H9 (cell line): ENCODE results near the gene ADGRD1. TPM values are rescaled to one million over a fixed set of nuclear protein-coding genes. Genes with fewer than 3 reads are reported as not detected.

Experiments
- DNase-seq: peaks from one replicate; pipeline ENCODE4 v3.0.0-alpha.2; 2017
- H2AFZ ChIP-seq: one replicate; pipeline ENCODE4 v1.6.1; 2013; ENCODE audit warnings: mild to moderate bottlenecking, low read length, control low read depth, moderate library complexity
- H2AK5ac ChIP-seq: 2 replicates; pipeline ENCODE4 v1.6.1; 2013; ENCODE audit warnings: low read length, control low read depth, mixed read lengths; ENCODE audit not compliant: insufficient read length
- H2BK120ac ChIP-seq: one replicate; pipeline ENCODE4 v1.6.1; 2013; ENCODE audit warnings: low read depth, mild to moderate bottlenecking, low read length, control low read depth, inconsistent platforms; ENCODE audit not compliant: poor library complexity, severe bottlenecking
- H2BK12ac ChIP-seq: 2 replicates; pipeline ENCODE4 v1.6.1; 2013; ENCODE audit warnings: low read length, control low read depth, mixed read lengths, low read depth; ENCODE audit not compliant: insufficient read length
- H2BK15ac ChIP-seq: 2 replicates; pipeline ENCODE4 v1.6.1; 2013; ENCODE audit warnings: low read depth, low read length, control low read depth
- H2BK20ac ChIP-seq: one replicate; pipeline ENCODE4 v1.6.1; 2013; ENCODE audit warnings: low read depth, mild to moderate bottlenecking, low read length, control low read depth, inconsistent platforms; ENCODE audit not compliant: poor library complexity, severe bottlenecking
- H2BK5ac ChIP-seq: 2 replicates; pipeline ENCODE4 v1.6.1; 2013; ENCODE audit warnings: low read length, control low read depth, mixed read lengths; ENCODE audit not compliant: insufficient read length
- H3K14ac ChIP-seq: 2 replicates; pipeline ENCODE4 v1.6.1; 2013; ENCODE audit warnings: low read length, control low read depth; ENCODE audit not compliant: insufficient read depth
- H3K18ac ChIP-seq: 2 replicates; pipeline ENCODE4 v1.6.1; 2013; ENCODE audit warnings: low read depth, mild to moderate bottlenecking, mixed read lengths, low read length, control low read depth; ENCODE audit not compliant: insufficient read length
- H3K23ac ChIP-seq: 2 replicates; pipeline ENCODE4 v1.6.1; 2013; ENCODE audit warnings: low read length, control low read depth, mixed read lengths, low read depth; ENCODE audit not compliant: insufficient read length
- H3K23me2 ChIP-seq: 2 replicates; pipeline ENCODE4 v1.6.1; 2013; ENCODE audit warnings: low read depth, mild to moderate bottlenecking, mixed read lengths, low read length, control low read depth; ENCODE audit not compliant: insufficient read length, poor library complexity, severe bottlenecking
- H3K27ac ChIP-seq: 2 replicates; pipeline ENCODE4 v1.5.1; 2013; ENCODE audit warnings: low read length, control low read depth, mixed read lengths, low read depth; ENCODE audit not compliant: insufficient read length
- H3K27me3 ChIP-seq: 2 replicates; pipeline ENCODE4 v1.6.1; 2013; ENCODE audit warnings: low read length, control low read depth, inconsistent platforms; ENCODE audit not compliant: insufficient read depth
- H3K4ac ChIP-seq: 2 replicates; pipeline ENCODE4 v1.6.1; 2013; ENCODE audit warnings: low read depth, mild to moderate bottlenecking, control low read depth, inconsistent platforms, low read length, moderate library complexity
- H3K4me1 ChIP-seq: 2 replicates; pipeline ENCODE4 v1.6.1; 2013; ENCODE audit warnings: low read length, control low read depth, inconsistent platforms; ENCODE audit not compliant: insufficient read depth
- H3K4me2 ChIP-seq: 2 replicates; pipeline ENCODE4 v1.6.1; 2013; ENCODE audit warnings: low read length, control low read depth, mixed read lengths; ENCODE audit not compliant: insufficient read length, insufficient read depth
- H3K56ac ChIP-seq: 2 replicates; pipeline ENCODE4 v1.6.1; 2013; ENCODE audit warnings: low read depth, mild to moderate bottlenecking, mixed read lengths, low read length, control low read depth; ENCODE audit not compliant: insufficient read length
- H3K79me1 ChIP-seq: 2 replicates; pipeline ENCODE4 v1.6.1; 2013; ENCODE audit warnings: low read depth, mild to moderate bottlenecking, moderate library complexity, low read length, control low read depth, inconsistent platforms; ENCODE audit not compliant: insufficient read depth, poor library complexity, severe bottlenecking
- H3K79me2 ChIP-seq: 2 replicates; pipeline ENCODE4 v1.6.1; 2013; ENCODE audit warnings: low read length, control low read depth, inconsistent platforms; ENCODE audit not compliant: insufficient read depth
- H3K9ac ChIP-seq: 2 replicates; pipeline ENCODE4 v1.6.1; 2013; ENCODE audit warnings: low read length, control low read depth, mixed read lengths; ENCODE audit not compliant: insufficient read length; ENCODE audit errors: extremely low read depth
- H3K9me3 ChIP-seq: one replicate; pipeline ENCODE4 v1.6.1; 2013; ENCODE audit warnings: low read depth, low read length, inconsistent platforms; ENCODE audit not compliant: control insufficient read depth
- H3T11ph ChIP-seq: one replicate; pipeline ENCODE4 v1.6.1; 2013; ENCODE audit warnings: mild to moderate bottlenecking, low read length, control low read depth, inconsistent platforms
- H4K20me1 ChIP-seq: one replicate; pipeline ENCODE4 v1.6.1; 2013; ENCODE audit not compliant: control insufficient read depth, insufficient read length, insufficient read depth
- H4K5ac ChIP-seq: 2 replicates; pipeline ENCODE4 v1.6.1; 2013; ENCODE audit warnings: low read depth, mild to moderate bottlenecking, mixed read lengths, low read length, control low read depth; ENCODE audit not compliant: insufficient read length
- H4K8ac ChIP-seq: replicated peaks from 2 replicates; pipeline ENCODE4 v1.6.1; 2013; ENCODE audit warnings: low read length, control low read depth, mixed read lengths, low read depth; ENCODE audit not compliant: insufficient read length
- H4K91ac ChIP-seq: 2 replicates; pipeline ENCODE4 v1.6.1; 2013; ENCODE audit warnings: low read depth, mild to moderate bottlenecking, moderate library complexity, mixed read lengths, low read length, control low read depth; ENCODE audit not compliant: insufficient read length
- H3K27ac Mint-ChIP-seq, 3 experiments: 2 replicates in 2 of 3; 3 replicates in 1 of 3; pipeline ENCODE4 v1.8.0; 2020 to 2021; ENCODE audit warnings: mixed read lengths in 3 of 3, mild to moderate bottlenecking in 1 of 3, moderate library complexity in 1 of 3
- H3K27me3 Mint-ChIP-seq: 2 replicates; pipeline ENCODE4 v1.8.0; 2021; ENCODE audit warnings: low read depth, mild to moderate bottlenecking, moderate library complexity, mixed read lengths
- H3K36me3 Mint-ChIP-seq, 3 experiments: 2 replicates in 2 of 3; 3 replicates in 1 of 3; pipeline ENCODE4 v1.8.0; 2020 to 2021; ENCODE audit warnings: low read depth in 3 of 3, mixed read lengths in 3 of 3; ENCODE audit not compliant: insufficient read depth in 1 of 3
- H3K4me1 Mint-ChIP-seq, 2 experiments: 2 replicates each; pipeline ENCODE4 v1.8.0; 2020; ENCODE audit warnings: mixed read lengths in 2 of 2
- H3K4me3 Mint-ChIP-seq, 2 experiments: 2 replicates in 1 of 2; 3 replicates in 1 of 2; pipeline ENCODE4 v1.8.0; 2020 to 2021; ENCODE audit warnings: mild to moderate bottlenecking in 2 of 2, mixed read lengths in 2 of 2, moderate library complexity in 1 of 2
- H3K9me3 Mint-ChIP-seq, 2 experiments: 2 replicates in 1 of 2; 3 replicates in 1 of 2; pipeline ENCODE4 v1.8.0; 2020; ENCODE audit warnings: mild to moderate bottlenecking in 2 of 2, mixed read lengths in 2 of 2, moderate library complexity in 1 of 2
- WGBS: extraction: QIAGEN DNeasy Blood & Tissue Kit; methylation state at CpG from one replicate; pipeline ENCODE4 v1.1.7; 2013; ENCODE audit warnings: missing lambda C conversion rate, low lambda C conversion rate, mixed read lengths; ENCODE audit not compliant: insufficient read length; ENCODE audit errors: extremely low coverage; 5-methylcytosine and 5-hydroxymethylcytosine counted together
- total RNA-seq: library from RNA; stranded (reverse); gene quantifications from 2 replicates; pipeline ENCODE4 v1.2.1, GENCODE V29; 2021
- TF ChIP-seq, protein P1 (sequence below): fragments of 200-600 bp; sonication (generic); conservative IDR thresholded peaks from 3 replicates; pipeline ENCODE4 v1.8.0; 2021; ENCODE audit warnings: antibody characterized with exemption, mild to moderate bottlenecking

Gene ADGRD1
- total RNA-seq, 1 experiment from 2014 or later: 0.52 TPM

DNA sequence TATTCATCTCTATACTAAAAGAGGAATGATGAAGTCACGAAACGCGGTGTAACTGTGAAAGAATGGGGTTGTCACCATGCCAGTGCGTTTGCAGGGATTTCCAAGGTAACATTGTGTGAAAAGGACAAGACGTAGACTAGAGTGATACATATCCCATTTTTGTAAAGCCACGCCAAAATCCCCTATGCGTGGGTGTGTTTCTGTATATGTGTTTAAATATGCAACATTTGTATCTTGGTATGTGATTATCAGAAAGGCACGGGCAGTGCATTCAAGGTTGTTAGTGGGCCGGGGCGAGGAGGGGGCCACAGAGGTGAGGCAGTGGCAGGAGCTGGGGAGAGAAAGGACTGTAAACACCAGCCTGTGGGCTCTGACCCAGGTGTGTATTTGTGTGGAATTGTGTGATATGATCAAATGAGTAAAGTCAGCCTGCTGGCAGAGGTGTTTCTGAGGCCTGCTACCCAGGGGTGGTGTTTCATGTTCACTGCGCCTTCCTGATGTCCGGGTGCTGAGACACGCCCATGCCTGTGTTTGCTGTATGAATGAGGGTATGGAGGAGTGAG lies 137.8 kb downstream of the ADGRD1 start:
- no peaks in the 10 kb centered on the region for H3K4me1 Mint-ChIP-seq
- Histone ChIP-seq H2BK15ac (no peak overlapping the region), H3K27ac (no peak overlapping the region), H3K14ac (no peak overlapping the region), H3K18ac (no peak overlapping the region), H4K20me1 (no peaks in the 10 kb centered on the region), H2BK5ac (no peak overlapping the region), H3K4ac (no peak overlapping the region), H2AK5ac (no peak overlapping the region), H3T11ph (no peak overlapping the region), H3K23ac (no peak overlapping the region), H2BK12ac (no peak overlapping the region), H3K4me1 (no peaks in the 10 kb centered on the region), H3K79me2 (no peaks in the 10 kb centered on the region), H3K4me2 (no peak overlapping the region), H3K79me1 (no peaks in the 10 kb centered on the region), H4K5ac (no peak overlapping the region), H4K91ac (no peak overlapping the region), H3K27me3 (no peaks in the 10 kb centered on the region), H3K9me3 (no peaks in the 10 kb centered on the region), H3K23me2 (no peaks in the 10 kb centered on the region), H4K8ac (no peak overlapping the region), H3K9ac (no peak overlapping the region), H2BK120ac (no peak overlapping the region), H3K56ac (no peak overlapping the region), H2AFZ (no peak overlapping the region), H2BK20ac (no peak overlapping the region)
- TF ChIP-seq, protein P1, sequence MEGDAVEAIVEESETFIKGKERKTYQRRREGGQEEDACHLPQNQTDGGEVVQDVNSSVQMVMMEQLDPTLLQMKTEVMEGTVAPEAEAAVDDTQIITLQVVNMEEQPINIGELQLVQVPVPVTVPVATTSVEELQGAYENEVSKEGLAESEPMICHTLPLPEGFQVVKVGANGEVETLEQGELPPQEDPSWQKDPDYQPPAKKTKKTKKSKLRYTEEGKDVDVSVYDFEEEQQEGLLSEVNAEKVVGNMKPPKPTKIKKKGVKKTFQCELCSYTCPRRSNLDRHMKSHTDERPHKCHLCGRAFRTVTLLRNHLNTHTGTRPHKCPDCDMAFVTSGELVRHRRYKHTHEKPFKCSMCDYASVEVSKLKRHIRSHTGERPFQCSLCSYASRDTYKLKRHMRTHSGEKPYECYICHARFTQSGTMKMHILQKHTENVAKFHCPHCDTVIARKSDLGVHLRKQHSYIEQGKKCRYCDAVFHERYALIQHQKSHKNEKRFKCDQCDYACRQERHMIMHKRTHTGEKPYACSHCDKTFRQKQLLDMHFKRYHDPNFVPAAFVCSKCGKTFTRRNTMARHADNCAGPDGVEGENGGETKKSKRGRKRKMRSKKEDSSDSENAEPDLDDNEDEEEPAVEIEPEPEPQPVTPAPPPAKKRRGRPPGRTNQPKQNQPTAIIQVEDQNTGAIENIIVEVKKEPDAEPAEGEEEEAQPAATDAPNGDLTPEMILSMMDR: no peak
- H3K9me3 Mint-ChIP-seq: no peaks in the 10 kb centered on the region
- no peak overlapping the region for H3K27ac Mint-ChIP-seq
- DNase-seq: peak; percentile 18
- no peak overlapping the region for H3K4me3 Mint-ChIP-seq
- WGBS: no CpG with 5 or more reads among the region's 13 CpGs
- no peaks in the 10 kb centered on the region for H3K36me3 Mint-ChIP-seq
- H3K27me3 Mint-ChIP-seq: peaks cover 1% of the 10 kb centered on the region
